Measurements from ENCODE around the gene ATG13.
A peak's percentile ranks its signal among the peaks of the same experiment; 100 is the strongest.

ATG13 gene

DNA sequence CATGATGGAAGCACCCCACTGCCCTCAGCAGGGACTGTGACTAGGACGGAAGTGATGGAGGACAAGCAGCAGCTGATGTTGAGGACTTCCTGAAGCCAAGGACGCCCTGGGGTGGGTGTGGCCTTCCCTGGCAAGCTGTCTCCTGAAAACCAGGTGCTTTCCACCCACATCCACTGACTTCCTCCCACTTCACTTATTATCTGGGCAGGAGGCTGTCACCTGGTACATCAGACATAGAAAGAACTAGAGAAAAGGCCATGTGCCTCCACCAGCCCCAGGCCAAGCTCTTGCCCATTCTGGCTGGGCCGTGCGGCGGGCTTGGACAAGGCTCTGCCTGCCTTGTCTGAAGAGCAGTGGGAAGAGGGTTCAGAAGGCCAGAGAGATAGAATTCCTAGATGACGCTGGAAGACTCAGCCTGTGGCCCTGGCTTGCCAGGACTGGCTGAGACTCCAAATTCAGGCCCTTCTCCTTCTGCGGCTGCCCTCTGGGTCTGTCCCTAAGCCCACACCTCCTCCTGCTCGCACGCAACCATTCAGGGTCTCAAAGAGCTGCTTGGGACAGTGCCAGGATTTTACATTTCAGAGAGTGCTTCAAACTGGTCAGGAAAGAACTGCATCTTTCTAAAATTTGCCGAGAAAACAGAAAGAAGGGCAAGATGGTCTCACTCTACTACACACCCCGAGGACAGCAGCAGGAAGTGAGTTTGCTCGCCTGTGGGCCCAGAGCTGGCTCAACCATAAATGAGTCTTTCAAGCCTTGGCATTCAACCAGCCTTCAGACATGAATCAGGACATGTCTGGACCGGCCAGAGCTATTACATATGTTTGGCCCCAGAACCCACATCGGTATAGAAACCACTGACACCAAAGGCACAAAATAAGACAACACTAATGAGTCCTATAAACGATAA is 69.8 kb downstream of the ATG13 start:
- Histone ChIP-seq H2BK5ac (ENCODE audit: low read depth, low read length, poor library complexity, severe bottlenecking) (no peak overlapping the region), H3K79me1 (replicated peaks; ENCODE audit: low read length, poor library complexity, severe bottlenecking) (peaks cover 35% of the 10 kb centered on the region), H2BK12ac (ENCODE audit: low read length in 2 of 2) (peak overlapping the region in 1 of 2 experiments; percentile 31), H2BK15ac (ENCODE audit: low read depth, poor library complexity, severe bottlenecking) (no peak overlapping the region), H3K9me3 (ENCODE audit: control insufficient read depth, low read length) (no peaks in the 10 kb centered on the region), H3K4me1 (ENCODE audit: control insufficient read depth, insufficient read depth, low read depth, low read length) (peaks cover 7% of the 10 kb centered on the region), H3K4ac (ENCODE audit: low read depth in 1 of 2, low read length in 2 of 2) (no peak overlapping the region), H3K9ac (ENCODE audit: low read length) (peak overlapping the region; percentile 81), H3K4me2 (ENCODE audit: low read length, poor library complexity, severe bottlenecking) (no peak overlapping the region), H3K27me3 (ENCODE audit: control insufficient read depth in 1 of 2, insufficient read depth in 1 of 2, low read length in 2 of 2) (no peaks in the 10 kb centered on the region), H3K23ac (ENCODE audit: low read length in 2 of 2) (no peak overlapping the region), H4K8ac (ENCODE audit: low read length) (no peak overlapping the region), H3K36me3 (ENCODE audit: control insufficient read depth in 1 of 2, insufficient read depth in 2 of 2, low read depth in 1 of 2, low read length in 2 of 2) (peaks cover 59 to 74% of the 10 kb centered on the region in 2 experiments), H3K27ac (ENCODE audit: low read length, poor library complexity, severe bottlenecking) (no peak overlapping the region), H2AFZ (ENCODE audit: low read depth, low read length) (no peak overlapping the region), H4K91ac (ENCODE audit: low read length) (no peak overlapping the region), H3K4me3 (ENCODE audit: insufficient read depth in 1 of 2, low read depth in 1 of 2, low read length in 2 of 2) (no peak overlapping the region), H2BK120ac (ENCODE audit: low read depth, low read length) (no peak overlapping the region), H2AK5ac (ENCODE audit: low read length, severe bottlenecking) (no peak overlapping the region), H3K14ac (ENCODE audit: low read length in 2 of 2) (no peak overlapping the region), H3K18ac (ENCODE audit: low read depth in 1 of 2, low read length in 2 of 2) (no peak overlapping the region)
- no peak for DNase-seq
- 95% methylated on average over 15 of the region's 15 CpGs for WGBS

DNA sequence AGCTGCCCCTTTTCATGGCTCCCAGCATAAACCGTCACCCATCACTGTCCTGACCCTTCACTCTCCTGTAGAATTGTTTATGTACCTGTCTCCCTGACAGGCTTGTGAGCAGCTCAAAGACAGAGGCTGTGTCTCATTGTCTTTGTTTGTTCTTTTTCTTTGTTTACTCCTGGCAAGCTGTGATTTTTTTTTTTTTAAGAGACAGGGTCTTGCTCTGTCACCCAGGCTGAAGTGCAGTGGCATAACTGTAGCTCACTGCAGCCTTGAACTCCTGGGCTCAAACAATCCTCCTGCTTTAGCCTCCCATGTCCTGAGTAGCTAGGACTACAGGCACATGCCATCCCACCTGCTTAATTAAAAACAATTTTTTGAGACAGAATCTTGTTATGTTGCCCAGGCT is 73.3 kb downstream of the ATG13 start:
- H3K4ac ChIP-seq (ENCODE audit: low read depth in 1 of 2, low read length in 2 of 2): no peak overlapping the region
- H2AFZ ChIP-seq (ENCODE audit: low read depth, low read length): no peak overlapping the region
- H3K27ac ChIP-seq (ENCODE audit: low read length, poor library complexity, severe bottlenecking): no peak overlapping the region

DNA sequence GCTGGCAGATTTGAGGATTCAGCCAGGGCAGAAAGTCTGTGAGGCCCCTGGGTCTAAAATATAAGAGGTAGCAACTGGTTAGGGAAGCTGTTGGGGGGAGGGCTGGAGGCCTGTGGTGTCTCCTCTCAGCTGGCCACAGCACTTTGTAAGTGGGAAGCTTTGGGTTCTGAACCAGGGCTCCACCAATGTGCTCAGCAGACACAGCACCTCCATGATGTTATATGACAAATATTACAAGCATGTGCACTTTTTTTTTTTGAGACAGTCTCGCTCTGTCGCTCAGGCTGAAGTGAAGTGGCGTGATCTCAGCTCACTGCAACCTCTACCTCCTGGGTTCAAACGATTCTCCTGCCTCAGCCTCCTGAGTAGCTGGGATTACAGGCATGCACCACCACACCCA is 75.1 kb downstream of the ATG13 start:
- H2AK5ac ChIP-seq (ENCODE audit: low read length, severe bottlenecking): peak overlapping the region; percentile 66
- H4K8ac ChIP-seq (ENCODE audit: low read length): no peak overlapping the region
- no peak overlapping the region for H4K91ac ChIP-seq (ENCODE audit: low read length)
- H3K27ac ChIP-seq (ENCODE audit: low read length, poor library complexity, severe bottlenecking): peak overlapping the region; percentile 89
- H2BK15ac ChIP-seq (ENCODE audit: low read depth, poor library complexity, severe bottlenecking): no peak overlapping the region
- WGBS: 78% methylated on average over 4 of the region's 4 CpGs
- no peak overlapping the region for H3K14ac ChIP-seq (ENCODE audit: low read length in 2 of 2)
- H3K79me1 ChIP-seq (replicated peaks; ENCODE audit: low read length, poor library complexity, severe bottlenecking): peaks cover 24% of the 10 kb centered on the region
- no peak overlapping the region for H3K23ac ChIP-seq (ENCODE audit: low read length in 2 of 2)
- no peak overlapping the region for H2BK12ac ChIP-seq (ENCODE audit: low read length in 2 of 2)
- H3K4ac ChIP-seq (ENCODE audit: low read depth in 1 of 2, low read length in 2 of 2): no peak overlapping the region
- no peaks in the 10 kb centered on the region for H3K9me3 ChIP-seq (ENCODE audit: control insufficient read depth, low read length)
- H3K4me2 ChIP-seq (ENCODE audit: low read length, poor library complexity, severe bottlenecking): peak overlapping the region; percentile 0
- no peak overlapping the region for H3K9ac ChIP-seq (ENCODE audit: low read length)
- peaks cover 60 to 74% of the 10 kb centered on the region in 2 experiments for H3K36me3 ChIP-seq (ENCODE audit: control insufficient read depth in 1 of 2, insufficient read depth in 2 of 2, low read depth in 1 of 2, low read length in 2 of 2)
- peak overlapping the region; percentile 21 for H2BK5ac ChIP-seq (ENCODE audit: low read depth, low read length, poor library complexity, severe bottlenecking)
- H2BK120ac ChIP-seq (ENCODE audit: low read depth, low read length): no peak overlapping the region
- H3K4me1 ChIP-seq (ENCODE audit: control insufficient read depth, insufficient read depth, low read depth, low read length): peaks cover 42% of the 10 kb centered on the region
- H2AFZ ChIP-seq (ENCODE audit: low read depth, low read length): no peak overlapping the region
- no peak overlapping the region for H3K4me3 ChIP-seq (ENCODE audit: insufficient read depth in 1 of 2, low read depth in 1 of 2, low read length in 2 of 2)
- H3K18ac ChIP-seq (ENCODE audit: low read depth in 1 of 2, low read length in 2 of 2): no peak overlapping the region
- no peaks in the 10 kb centered on the region for H3K27me3 ChIP-seq (ENCODE audit: control insufficient read depth in 1 of 2, insufficient read depth in 1 of 2, low read length in 2 of 2)
- DNase-seq: no peak

More for the DNA sequence above, 73.3 kb downstream of the ATG13 start:
- Histone ChIP-seq H3K23ac (ENCODE audit: low read length in 2 of 2) (no peak overlapping the region), H2BK5ac (ENCODE audit: low read depth, low read length, poor library complexity, severe bottlenecking) (no peak overlapping the region), H3K18ac (ENCODE audit: low read depth in 1 of 2, low read length in 2 of 2) (no peak overlapping the region), H3K4me3 (ENCODE audit: insufficient read depth in 1 of 2, low read depth in 1 of 2, low read length in 2 of 2) (no peak overlapping the region), H2BK120ac (ENCODE audit: low read depth, low read length) (no peak overlapping the region), H2BK15ac (ENCODE audit: low read depth, poor library complexity, severe bottlenecking) (no peak overlapping the region), H4K8ac (ENCODE audit: low read length) (no peak overlapping the region), H3K9ac (ENCODE audit: low read length) (no peak overlapping the region), H3K36me3 (ENCODE audit: control insufficient read depth in 1 of 2, insufficient read depth in 2 of 2, low read depth in 1 of 2, low read length in 2 of 2) (peaks cover 62 to 76% of the 10 kb centered on the region in 2 experiments), H3K9me3 (ENCODE audit: control insufficient read depth, low read length) (no peaks in the 10 kb centered on the region), H2BK12ac (ENCODE audit: low read length in 2 of 2) (no peak overlapping the region), H3K27me3 (ENCODE audit: control insufficient read depth in 1 of 2, insufficient read depth in 1 of 2, low read length in 2 of 2) (no peaks in the 10 kb centered on the region), H2AK5ac (ENCODE audit: low read length, severe bottlenecking) (no peak overlapping the region), H3K4me2 (ENCODE audit: low read length, poor library complexity, severe bottlenecking) (no peak overlapping the region), H3K79me1 (replicated peaks; ENCODE audit: low read length, poor library complexity, severe bottlenecking) (peaks cover 30% of the 10 kb centered on the region), H4K91ac (ENCODE audit: low read length) (no peak overlapping the region), H3K14ac (ENCODE audit: low read length in 2 of 2) (no peak overlapping the region), H3K4me1 (ENCODE audit: control insufficient read depth, insufficient read depth, low read depth, low read length) (peaks cover 28% of the 10 kb centered on the region)
- DNase-seq: no peak
- WGBS: 100% methylated on average over 1 of the region's 1 CpG

DNA sequence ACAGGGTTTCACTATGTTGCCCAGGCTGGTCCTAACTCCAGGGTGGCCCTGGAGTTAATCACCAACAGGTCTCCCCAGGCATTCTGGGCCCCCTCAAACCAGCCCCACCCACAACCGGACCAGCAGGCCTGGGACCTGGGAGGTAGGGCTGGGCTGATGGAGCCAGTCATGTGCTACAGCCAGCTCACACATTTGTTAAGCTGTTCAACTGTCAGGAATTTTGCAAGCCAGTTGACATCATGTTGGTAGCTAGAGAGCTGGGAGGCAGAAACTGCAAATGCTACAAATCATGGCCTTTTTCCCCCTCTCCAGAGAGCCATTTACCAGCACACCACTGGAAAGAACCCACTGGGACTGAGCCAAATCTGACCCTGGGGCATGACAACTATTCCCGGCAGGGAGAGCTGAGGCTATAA is 76.3 kb downstream of the ATG13 start:
- Histone ChIP-seq H4K91ac (ENCODE audit: low read length) (no peak overlapping the region), H3K27ac (ENCODE audit: low read length, poor library complexity, severe bottlenecking) (peak overlapping the region; percentile 92), H4K8ac (ENCODE audit: low read length) (no peak overlapping the region), H3K9me3 (ENCODE audit: control insufficient read depth, low read length) (no peaks in the 10 kb centered on the region), H3K18ac (ENCODE audit: low read depth in 1 of 2, low read length in 2 of 2) (no peak overlapping the region), H3K23ac (ENCODE audit: low read length in 2 of 2) (peak overlapping the region in 1 of 2 experiments; percentile 81), H3K79me1 (replicated peaks; ENCODE audit: low read length, poor library complexity, severe bottlenecking) (peaks cover 15% of the 10 kb centered on the region), H3K4ac (ENCODE audit: low read depth in 1 of 2, low read length in 2 of 2) (no peak overlapping the region), H2AFZ (ENCODE audit: low read depth, low read length) (no peak overlapping the region), H3K4me3 (ENCODE audit: insufficient read depth in 1 of 2, low read depth in 1 of 2, low read length in 2 of 2) (no peak overlapping the region), H2BK15ac (ENCODE audit: low read depth, poor library complexity, severe bottlenecking) (no peak overlapping the region), H3K14ac (ENCODE audit: low read length in 2 of 2) (no peak overlapping the region), H2BK12ac (ENCODE audit: low read length in 2 of 2) (no peak overlapping the region), H3K4me1 (ENCODE audit: control insufficient read depth, insufficient read depth, low read depth, low read length) (peaks cover 49% of the 10 kb centered on the region), H2BK5ac (ENCODE audit: low read depth, low read length, poor library complexity, severe bottlenecking) (peak overlapping the region; percentile 95), H3K27me3 (ENCODE audit: control insufficient read depth in 1 of 2, insufficient read depth in 1 of 2, low read length in 2 of 2) (no peaks in the 10 kb centered on the region), H2BK120ac (ENCODE audit: low read depth, low read length) (no peak overlapping the region), H3K4me2 (ENCODE audit: low read length, poor library complexity, severe bottlenecking) (peak overlapping the region; percentile 35), H3K9ac (ENCODE audit: low read length) (peak overlapping the region; percentile 66), H2AK5ac (ENCODE audit: low read length, severe bottlenecking) (peak overlapping the region; percentile 97), H3K36me3 (ENCODE audit: control insufficient read depth in 1 of 2, insufficient read depth in 2 of 2, low read depth in 1 of 2, low read length in 2 of 2) (peaks cover 49 to 64% of the 10 kb centered on the region in 2 experiments)
- WGBS: 89% methylated on average over 2 of the region's 2 CpGs
- DNase-seq: peak; percentile 77
